GM21737 (cell line): ENCODE data around the gene DDX10.

ENCODE experiments used
- ATAC-seq: cut with Tn5 transposase; IDR thresholded peaks from one replicate; pipeline ENCODE4 v1.9.1; 2021; ENCODE audit warnings: mild to moderate bottlenecking, moderate library complexity; ENCODE audit not compliant: unreplicated experiment

Gene DDX10

DNA sequence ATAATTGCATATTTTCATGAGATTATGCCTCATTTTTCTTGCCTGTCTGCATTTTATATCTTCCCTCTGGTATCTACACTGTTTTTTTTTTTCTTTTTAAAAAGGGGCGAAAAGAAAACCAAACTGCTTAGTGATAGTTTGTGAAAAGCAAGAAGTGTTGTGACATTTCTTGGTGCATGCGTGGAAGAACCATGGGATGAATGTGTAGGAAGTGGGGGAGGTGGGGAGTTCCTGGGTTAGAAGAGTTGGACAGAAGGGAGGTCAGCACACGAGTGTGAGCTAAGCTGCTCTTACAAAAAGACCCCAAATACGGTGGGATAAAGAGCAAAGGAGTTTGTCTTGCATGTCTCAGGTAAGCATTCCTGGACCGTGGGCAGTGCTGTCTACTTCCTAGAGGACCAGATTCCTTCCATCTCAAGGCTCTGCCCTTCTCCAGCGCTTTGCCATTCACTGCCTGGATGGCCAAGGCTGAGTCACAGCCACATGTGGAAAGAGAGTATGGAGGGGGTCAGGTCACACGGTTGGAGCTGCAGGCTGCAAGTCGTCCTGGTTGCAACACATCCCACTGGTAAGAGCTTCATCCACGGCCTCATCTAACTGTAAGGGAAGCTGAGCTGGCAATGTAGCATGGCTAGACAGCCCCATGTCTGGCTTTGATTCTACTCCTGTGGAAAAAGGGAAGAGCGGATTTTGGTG lies 300.6 kb downstream of the DDX10 start:
- no peak for ATAC-seq

DNA sequence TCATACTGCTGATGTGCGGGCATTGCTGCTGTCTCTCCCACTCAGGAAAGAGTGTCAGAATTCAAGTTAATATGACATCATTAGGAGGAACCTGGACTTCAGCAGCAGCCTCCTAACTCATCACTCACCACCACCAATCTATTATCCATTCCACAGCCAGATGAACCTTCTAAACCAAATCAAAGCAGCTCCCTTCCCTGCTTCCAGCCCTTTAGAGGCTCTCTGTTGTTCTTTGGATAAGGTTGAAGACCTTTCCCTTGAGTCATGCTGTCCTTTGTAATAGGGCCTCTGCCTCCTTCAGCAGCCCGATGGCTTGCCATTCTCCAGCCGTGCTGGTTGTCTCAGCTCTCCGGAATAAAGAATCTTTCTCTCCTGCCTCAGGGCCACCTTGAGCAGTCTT lies 301.3 kb downstream of the DDX10 start:
- no peak for ATAC-seq

DNA sequence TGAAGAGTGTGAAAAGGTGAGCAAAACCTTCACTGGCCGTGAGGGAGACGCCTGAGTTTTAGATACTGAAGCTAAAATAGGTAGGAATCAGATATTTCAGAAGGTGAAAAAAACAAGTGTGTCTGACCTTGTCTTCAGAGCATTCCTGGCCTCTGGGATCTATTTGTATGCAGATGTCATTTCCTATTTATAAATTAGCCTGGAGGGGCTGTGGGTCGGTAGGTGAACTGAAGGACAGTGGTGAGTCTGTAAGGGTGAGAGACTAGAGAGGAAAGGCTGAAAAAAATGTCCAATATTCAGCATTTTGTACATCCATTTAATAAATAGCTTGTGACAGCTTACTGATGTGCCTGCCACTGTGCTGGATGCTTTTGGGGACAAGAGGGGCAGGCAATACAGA lies 302.1 kb downstream of the DDX10 start:
- ATAC-seq = no peak

DNA sequence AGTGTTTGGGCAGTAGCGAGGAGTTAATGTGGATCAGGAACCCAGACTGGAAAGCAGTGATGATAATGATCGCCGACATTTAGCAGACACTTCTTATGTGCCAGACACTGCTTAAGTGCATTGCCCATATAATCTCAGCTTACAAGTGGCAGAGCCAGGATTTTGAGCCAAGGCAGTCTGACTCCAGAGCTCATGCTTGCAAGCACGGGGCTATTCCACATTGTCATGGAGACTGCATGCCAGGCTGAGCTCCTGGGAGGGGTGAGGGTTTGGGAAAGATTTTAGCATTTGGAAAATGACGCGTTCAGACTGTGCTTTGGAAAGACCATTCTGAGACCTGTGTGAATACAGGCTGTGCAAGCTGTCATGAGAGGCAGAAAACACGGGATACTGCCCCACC lies 302.7 kb downstream of the DDX10 start:
- no peak for ATAC-seq

DNA sequence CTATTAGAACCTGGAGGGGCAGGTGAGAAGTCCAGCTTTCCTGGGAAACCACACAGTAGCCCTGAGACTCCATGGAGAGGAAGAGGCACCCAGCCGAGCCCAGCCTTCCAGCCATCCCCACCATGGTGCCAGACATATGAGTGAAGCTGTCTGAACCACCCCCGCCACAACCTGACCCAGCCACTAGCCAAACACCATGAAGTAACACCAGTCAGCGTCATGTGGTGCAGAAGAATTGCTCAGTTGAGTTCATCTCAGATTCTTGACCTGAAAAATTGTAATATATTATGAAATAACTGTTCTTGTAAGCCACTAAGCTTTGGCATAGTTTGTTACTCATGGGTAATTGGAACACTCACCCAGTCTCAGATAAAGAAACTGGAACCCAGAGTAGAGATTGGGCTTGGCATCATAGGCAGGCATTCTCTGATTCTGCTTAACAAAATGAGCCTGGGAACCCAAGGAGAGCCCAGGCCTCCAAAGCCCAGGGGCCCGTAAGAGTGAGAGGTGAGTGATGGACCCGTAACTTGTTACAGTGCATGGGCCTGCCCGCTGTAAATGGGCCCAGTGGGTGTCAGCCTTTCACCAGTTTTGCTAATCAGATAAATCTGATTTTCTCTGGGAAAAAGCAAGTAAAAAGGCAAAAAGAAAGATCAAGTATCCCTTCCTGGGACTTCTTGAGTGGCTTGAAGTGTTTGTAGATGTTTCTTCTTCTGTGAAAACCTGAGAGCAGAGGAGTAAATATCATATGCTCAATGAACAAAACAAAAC lies 305.5 kb downstream of the DDX10 start:
- no peak for ATAC-seq

DNA sequence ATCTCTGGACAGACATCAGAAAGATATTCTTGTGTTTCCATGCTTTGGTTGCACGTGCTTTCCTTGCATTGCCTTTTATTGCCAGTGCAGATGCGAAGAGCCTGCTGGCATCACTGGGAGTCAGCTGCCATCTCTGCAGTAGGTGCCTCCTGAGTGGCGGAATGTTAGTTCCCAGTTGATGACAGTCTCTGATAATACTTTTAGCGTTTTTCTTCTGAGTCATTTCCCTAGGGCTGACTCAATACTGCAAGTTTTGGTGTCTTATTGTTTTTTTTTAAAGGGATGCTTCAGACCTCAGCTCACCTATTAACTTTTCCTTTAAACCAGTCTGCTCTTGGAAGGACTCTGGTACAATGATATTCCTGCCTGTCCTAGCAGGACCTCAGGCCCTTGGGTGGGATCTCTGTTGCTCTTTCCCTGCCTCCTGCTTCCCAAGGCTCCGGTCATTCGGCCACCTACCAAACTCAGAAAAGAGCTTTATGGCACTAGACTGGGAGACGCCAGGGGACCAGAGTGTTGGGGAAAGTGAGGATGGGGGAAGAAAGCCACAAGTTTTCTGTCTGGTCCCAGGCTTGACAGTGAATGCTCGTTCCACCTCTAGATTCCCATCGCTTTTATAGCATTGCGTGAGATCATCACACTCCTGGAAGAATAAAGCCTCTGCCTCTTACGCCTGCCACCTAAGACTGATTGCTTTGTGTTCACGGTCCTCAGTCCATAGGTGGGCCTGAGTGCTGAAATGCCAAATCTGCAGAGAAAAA lies 308.7 kb downstream of the DDX10 start:
- ATAC-seq = no peak

DNA sequence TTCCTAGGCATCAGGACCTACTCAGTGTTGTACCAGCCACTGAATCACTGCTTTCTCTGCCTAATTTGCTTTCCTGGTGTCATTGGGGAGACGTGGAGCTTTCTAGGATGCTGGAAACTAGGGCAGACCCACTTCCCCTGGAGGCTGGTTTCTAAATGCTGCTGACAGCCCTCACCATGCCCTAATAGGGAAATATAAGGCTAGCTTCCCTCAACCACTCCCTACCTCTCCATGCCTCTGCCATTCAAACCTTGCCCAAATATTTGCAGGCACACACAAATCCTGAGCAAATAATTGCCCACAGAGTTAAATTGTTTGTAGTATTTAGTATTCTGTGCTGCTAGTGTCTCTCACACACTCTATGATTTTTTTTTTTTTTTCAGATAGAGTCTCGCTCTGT lies 310.2 kb downstream of the DDX10 start:
- no peak for ATAC-seq

DNA sequence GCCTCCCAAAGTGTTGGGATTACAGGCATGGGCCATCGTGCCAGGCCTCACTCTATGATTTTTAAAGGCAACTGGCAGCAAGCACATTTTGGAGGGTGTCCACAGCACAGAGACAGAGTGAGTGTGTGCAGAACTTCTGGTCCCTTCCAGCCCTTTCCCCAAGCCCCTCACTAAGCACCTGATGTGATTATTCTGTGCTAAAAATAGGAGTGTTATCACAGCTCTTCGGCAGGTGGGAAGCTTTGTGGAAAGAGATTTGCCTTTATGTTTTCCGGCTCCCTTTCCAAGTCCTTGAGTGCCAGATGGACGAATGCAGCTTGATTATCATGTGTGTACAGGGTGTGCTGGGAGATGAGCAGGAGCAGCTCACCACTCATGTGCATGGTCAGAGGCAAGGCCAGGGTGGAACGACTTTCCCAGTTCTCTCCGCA lies 310.8 kb downstream of the DDX10 start:
- ATAC-seq = no peak

DNA sequence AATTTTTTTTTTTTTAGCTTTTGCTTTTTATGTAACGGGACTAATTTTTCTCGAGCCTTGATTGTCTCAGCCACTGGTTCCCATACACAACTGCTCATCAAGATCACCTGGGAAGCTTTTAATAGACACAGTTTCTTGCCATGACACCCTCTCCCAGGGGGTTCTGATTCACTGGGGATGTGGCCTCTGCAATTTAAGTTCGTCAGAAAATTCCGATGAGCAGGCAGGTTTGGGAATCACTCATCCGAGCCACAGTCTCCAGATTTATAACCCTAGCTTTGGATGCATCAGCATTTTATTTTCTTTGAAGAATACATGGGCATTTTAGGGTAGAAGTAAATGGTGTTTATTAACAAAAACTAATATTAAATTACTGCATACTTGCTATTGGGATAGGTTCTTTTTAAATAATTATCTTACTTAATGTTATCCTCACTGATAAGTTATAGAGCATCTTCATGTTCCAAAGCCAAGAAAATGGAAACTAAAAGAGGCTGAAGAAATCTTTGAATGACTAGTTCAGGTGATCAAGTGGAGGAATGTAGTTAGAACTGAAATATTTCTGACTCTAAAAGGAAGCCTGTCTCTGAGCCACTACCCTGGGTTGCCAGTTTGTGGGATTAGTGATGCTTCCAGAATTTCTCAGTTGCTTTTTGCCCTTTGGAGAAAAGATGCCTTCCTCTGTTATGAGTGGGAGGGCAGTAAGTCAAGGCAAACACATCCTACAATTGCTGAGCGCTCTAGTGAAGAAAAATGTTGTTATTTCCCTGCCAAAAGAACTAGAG lies 319.0 kb downstream of the DDX10 start:
- ATAC-seq = no peak

DNA sequence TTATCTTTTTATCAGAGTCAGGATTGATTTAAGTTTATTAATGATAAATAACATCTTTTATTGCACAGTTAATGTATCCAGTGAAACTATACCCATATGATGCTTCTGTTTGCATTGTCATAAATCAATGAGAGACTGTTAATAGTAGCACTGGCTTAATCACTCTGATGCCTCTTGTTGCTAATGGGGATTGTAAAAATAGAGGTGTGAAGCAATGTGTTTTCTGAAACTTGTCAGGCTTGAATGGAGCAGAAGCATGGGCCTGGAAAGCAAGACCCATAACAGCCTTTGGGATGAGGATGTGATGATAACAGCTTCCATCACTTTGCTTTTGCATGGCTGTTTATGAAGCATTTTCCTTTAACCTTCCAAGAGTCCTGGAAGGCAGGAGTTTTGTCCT lies 319.7 kb downstream of the DDX10 start:
- no peak for ATAC-seq

DNA sequence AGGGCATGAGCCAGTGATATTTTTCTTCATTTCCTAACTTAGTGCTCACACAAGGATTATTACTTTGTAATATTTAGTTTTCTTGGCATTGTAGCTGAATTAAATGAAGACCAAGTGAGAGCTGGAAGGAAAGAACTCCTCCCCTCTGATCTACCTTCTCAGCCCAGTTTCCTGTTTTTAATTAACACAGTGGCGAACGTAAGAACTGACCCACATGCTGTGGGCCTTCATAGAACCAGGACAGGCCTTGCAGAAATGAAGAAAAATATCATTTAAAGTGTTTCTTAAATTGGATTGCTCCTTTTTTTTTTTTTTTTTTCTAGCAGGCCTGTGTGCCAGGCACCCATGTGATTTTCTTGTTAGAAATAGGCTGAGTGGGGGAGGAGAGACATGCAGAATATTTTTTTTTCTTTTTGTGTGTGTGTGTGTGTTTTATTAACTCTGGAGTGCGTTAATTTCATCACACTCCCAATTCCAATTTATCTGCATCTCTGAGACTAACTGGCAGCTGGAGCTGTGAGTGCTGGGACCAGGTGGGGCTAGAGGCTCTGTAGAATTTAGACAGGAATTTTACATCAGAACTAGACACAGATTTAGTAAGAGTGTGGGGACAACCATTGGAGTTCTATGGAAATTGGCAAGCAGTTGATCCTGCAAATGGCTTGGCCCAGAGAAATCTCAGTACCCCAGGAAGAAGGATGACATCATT lies 320.5 kb downstream of the DDX10 start:
- no peak for ATAC-seq

DNA sequence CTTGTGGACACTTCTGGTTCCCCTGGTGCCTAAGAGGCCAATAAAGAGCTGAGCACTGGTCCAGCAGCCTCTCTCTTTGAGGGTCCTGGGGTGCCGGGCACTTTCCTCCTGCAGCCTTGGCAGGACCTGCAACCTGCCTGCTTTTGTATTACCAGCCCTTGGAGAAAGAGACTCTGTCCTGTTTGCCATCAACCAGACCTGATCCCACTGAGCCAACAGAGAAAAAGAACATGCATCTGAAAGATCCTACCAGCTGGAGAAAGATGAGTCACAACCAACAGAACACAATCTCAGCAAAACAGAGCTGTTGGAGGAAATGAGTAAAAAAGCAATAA lies 321.0 kb downstream of the DDX10 start:
- ATAC-seq = no peak
